ENCODE results near the gene ZIC2. TPM values are rescaled to one million over a fixed set of nuclear protein-coding genes. Genes with fewer than 3 reads are reported as not detected.

The ZIC2 gene
- total RNA-seq, 4 donors from 2014 or later: 0.10 TPM; not detected in 3

DNA sequence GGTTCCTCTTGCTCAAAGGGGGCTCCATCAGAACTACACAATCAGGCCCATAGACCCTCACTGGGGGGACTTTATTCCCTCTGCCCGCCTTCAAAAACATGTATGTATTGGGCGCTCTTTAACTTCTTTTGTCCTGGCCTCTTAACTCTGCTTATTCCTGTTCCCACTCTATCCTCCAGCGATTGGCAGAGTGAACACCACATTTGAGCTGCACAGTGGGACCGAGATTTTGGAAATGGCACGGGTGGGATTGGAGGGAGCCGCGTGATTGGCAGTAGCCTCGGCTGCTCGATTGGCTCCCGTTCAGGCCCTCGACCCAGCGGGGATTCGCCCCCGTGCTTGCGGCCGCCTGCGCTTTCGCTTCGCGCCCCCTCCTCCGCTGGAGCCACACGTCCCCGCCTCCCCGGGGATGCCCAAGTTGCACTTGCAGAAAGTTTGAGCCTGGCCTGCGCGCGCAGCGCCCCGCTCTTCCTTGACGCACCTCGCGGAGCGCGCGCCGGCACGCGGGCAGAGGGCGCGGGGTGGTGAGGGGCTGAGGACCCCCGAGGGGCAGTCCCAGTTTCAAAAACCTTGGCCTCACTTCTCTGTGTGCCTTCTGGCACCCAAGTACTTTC, 9.9 kb upstream of the ZIC2 start, which contains the start of gene ZIC5:
Gene ZIC5 (minus strand): TSS at position 192 of the 614 bp plus-strand sequence. CDS start 164 bp downstream, at position 28.
- 9 to 10% methylated on average over 12 to 40 of the region's 41 CpGs for WGBS, 2 donors
- no peak for TF ChIP-seq POLR2A (IDR thresholded peaks at IDR 0.05)
- TF ChIP-seq, protein P1, sequence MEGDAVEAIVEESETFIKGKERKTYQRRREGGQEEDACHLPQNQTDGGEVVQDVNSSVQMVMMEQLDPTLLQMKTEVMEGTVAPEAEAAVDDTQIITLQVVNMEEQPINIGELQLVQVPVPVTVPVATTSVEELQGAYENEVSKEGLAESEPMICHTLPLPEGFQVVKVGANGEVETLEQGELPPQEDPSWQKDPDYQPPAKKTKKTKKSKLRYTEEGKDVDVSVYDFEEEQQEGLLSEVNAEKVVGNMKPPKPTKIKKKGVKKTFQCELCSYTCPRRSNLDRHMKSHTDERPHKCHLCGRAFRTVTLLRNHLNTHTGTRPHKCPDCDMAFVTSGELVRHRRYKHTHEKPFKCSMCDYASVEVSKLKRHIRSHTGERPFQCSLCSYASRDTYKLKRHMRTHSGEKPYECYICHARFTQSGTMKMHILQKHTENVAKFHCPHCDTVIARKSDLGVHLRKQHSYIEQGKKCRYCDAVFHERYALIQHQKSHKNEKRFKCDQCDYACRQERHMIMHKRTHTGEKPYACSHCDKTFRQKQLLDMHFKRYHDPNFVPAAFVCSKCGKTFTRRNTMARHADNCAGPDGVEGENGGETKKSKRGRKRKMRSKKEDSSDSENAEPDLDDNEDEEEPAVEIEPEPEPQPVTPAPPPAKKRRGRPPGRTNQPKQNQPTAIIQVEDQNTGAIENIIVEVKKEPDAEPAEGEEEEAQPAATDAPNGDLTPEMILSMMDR (IDR thresholded peaks at IDR 0.05): no peak
- no peak within 1 kb of the TSS for H3K4me3 ChIP-seq (ENCODE audit: low read depth, poor library complexity, severe bottlenecking)
- DNase-seq (ENCODE audit: low spot score in 2 of 2): no peak
- intact Hi-C loops (cut with DNase I; ENCODE audit: low total_unique reads): no loop called here

DNA sequence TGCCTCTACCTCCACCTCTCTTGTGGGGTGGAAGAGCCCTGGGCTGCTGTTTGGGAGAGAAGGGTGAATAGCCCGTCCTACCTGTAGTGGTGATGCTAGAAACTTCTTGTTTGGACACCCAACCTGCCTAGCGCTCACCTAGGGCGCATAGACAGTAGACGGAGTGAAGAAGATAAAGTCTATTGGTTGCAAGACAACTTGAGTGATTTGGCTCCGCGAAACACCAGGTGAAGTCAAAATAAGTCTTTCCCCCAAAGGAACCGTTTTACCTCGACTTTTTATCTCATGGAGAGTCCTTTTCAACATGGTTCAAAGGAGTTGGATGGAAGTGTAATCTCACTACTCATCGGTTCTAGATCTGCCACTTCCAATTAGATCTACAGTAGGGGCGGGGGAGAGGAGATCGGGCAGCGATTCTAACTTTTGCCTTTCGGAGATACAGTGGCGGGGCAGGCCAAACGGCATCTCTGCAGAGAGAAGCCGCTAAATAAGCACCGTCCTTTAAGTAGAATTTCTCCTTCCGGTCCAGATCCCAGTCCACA, 9.3 kb upstream of the ZIC2 start:
- WGBS, 2 donors: 18 to 21% methylated on average over 18 of the region's 18 CpGs
- no peak for DNase-seq (ENCODE audit: low spot score in 2 of 2)
- no peak overlapping the region for H3K4me3 ChIP-seq (ENCODE audit: low read depth, poor library complexity, severe bottlenecking)
- intact Hi-C loops (cut with DNase I; ENCODE audit: low total_unique reads): no loop called here
- TF ChIP-seq, protein P1 (IDR thresholded peaks at IDR 0.05): no peak
- no peak for TF ChIP-seq POLR2A (IDR thresholded peaks at IDR 0.05)

DNA sequence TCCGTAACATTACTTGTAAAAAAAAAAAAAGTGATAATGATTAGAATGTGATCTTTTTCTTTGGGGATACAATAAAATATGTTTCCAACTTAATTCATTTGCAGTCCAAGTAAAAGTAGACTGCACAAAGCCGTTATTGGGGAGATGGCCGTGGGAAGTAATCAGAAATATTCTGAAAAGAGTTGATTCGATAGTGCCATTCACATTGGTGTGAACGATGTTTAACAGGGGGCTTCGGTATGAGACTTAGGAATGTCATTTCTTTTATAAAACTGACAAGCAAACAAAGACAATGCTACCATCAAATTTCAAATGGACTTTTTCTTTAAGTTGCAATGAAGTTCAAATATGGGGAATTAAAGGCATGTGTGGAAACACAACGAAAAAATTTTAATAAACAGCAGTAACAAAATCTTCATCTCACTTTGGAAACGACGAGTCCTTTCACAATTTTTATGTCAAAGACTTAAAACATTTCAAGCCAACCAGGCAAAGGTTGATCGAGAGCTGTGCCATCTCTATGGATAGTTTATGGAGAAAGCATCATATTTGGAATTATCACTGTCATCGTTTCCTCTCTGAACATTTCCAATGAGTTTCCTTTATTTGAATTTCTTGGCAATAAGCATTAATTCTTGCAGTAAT, 8.3 kb upstream of the ZIC2 start:
- 23 to 26% methylated on average over 11 of the region's 11 CpGs for WGBS, 2 donors
- TF ChIP-seq, protein P1 (IDR thresholded peaks at IDR 0.05): no peak
- TF ChIP-seq POLR2A (IDR thresholded peaks at IDR 0.05): no peak
- intact Hi-C loops (cut with DNase I; ENCODE audit: low total_unique reads): no loop called here
- no peak overlapping the region for H3K4me3 ChIP-seq (ENCODE audit: low read depth, poor library complexity, severe bottlenecking)
- no peak for DNase-seq (ENCODE audit: low spot score in 2 of 2)

DNA sequence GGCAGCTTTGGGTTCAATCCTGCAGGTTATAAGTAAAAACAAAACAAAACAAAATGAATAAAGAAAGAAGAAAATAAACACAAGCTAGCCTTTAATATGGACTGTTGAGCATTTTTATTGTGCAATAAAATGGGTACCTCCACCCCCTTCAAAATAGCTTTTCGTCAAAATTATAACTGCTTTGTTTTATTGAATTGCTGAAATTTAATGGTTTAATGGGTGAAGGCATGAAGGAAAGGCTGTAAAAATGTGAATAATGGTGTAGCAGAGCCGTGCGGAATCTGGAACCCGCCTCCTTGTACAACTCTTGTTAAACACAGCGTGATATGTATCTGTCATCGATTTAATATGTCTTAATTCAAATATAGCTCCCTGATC, 7.8 kb upstream of the ZIC2 start:
- 32% methylated on average over 6 of the region's 6 CpGs for WGBS, 2 donors
- intact Hi-C loops (cut with DNase I; ENCODE audit: low total_unique reads): no loop called here

DNA sequence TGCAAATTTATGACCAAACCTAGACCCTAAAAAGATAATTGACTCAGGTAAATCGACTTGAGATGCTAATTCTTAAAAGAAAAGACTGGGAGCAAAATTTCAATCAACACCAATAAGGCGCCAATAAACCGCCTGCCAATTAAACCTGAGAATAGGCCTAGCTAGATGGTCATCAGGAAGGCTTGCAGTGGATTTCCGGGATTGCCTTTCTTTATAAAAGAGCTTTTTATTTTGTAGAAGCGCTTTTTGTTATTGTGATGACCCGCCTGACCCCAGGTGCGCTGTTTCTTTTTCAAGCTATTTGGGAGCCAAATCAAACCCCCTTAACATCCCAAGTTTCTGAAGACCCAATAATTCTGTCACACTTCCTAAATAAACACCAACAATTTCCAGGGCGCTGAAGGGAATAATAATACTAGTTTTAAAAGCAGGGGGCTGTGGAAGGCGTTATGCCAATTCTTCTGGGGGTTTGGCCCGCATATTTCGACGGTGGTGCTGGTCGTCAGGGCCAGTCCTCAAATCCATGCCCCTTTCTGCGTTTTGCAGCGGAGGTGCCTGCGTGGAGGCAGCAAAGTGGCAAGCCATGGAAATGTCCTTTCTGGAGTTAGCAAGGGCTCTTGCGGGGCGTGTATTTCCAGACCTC, 7.2 kb upstream of the ZIC2 start:
- WGBS, 2 donors: 22% methylated on average over 18 of the region's 18 CpGs
- TF ChIP-seq, protein P1 (IDR thresholded peaks at IDR 0.05): no peak
- no peak for TF ChIP-seq POLR2A (IDR thresholded peaks at IDR 0.05)
- DNase-seq (ENCODE audit: low spot score in 2 of 2): no peak
- intact Hi-C loops (cut with DNase I; ENCODE audit: low total_unique reads): no loop called here
- no peak overlapping the region for H3K4me3 ChIP-seq (ENCODE audit: low read depth, poor library complexity, severe bottlenecking)

More for the DNA sequence above, 7.8 kb upstream of the ZIC2 start:
- H3K4me3 ChIP-seq (ENCODE audit: low read depth, poor library complexity, severe bottlenecking): no peak overlapping the region
- TF ChIP-seq, protein P1 (IDR thresholded peaks at IDR 0.05): no peak
- TF ChIP-seq POLR2A (IDR thresholded peaks at IDR 0.05): no peak
- no peak for DNase-seq (ENCODE audit: low spot score in 2 of 2)

Measured in lower leg skin (tissue), 4 donors.